ENCODE data around the gene MPP4. TPM values are rescaled to one million over a fixed set of nuclear protein-coding genes. Genes with fewer than 3 reads are reported as not detected.
"Not testable (repeated sequence)": the region's sequence is repeated elsewhere in the genome, so short reads cannot be mapped to it uniquely, and the experiment has no call there.

Gene MPP4
- total and polyA plus RNA-seq, 12 donors = 0.16 to 0.25 (median 0.25) TPM; not detected in 9

GRCh38 chr2:201675454-201675853, 23.0 kb downstream of the MPP4 start:
- intact Hi-C loops (cut with DNase I) = no loop called here
- TF ChIP-seq CTCF (IDR thresholded peaks at IDR 0.05) = no peak
- Histone ChIP-seq H3K27ac (no peak overlapping the region), H3K9me3 (peaks cover 0 to 6% (median 0%) of the 10 kb centered on the region in 11 donors), H3K27me3 (no peaks in the 10 kb centered on the region), H3K4me1 (no peaks in the 10 kb centered on the region), H3K4me3 (no peak overlapping the region), H3K36me3 (no peaks in the 10 kb centered on the region)
- DNase-seq (no peak), ATAC-seq (no peak)
- WGBS, 2 donors = 64 to 90% methylated on average over 4 of the region's 4 CpGs

GRCh38 chr2:201674794-201675193, 23.6 kb downstream of the MPP4 start:
- no peak for TF ChIP-seq CTCF (IDR thresholded peaks at IDR 0.05)
- intact Hi-C loops (cut with DNase I) = no loop called here
- no peak for ATAC-seq

GRCh38 chr2:201674298-201674697, 24.1 kb downstream of the MPP4 start:
- no peak overlapping the region for H3K4me3 ChIP-seq
- H3K9me3 ChIP-seq = peaks cover 0 to 6% (median 0%) of the 10 kb centered on the region in 11 donors
- 45 to 48% methylated on average over 3 of the region's 3 CpGs for WGBS, 2 donors
- intact Hi-C loops (cut with DNase I) = no loop called here
- H3K36me3 ChIP-seq = no peaks in the 10 kb centered on the region
- ATAC-seq (no peak), DNase-seq (no peak)
- no peaks in the 10 kb centered on the region for H3K4me1 ChIP-seq
- H3K27me3 ChIP-seq = no peaks in the 10 kb centered on the region
- H3K27ac ChIP-seq = no peak overlapping the region
- TF ChIP-seq CTCF (IDR thresholded peaks at IDR 0.05) = no peak

More at GRCh38 chr2:201674794-201675193, 23.6 kb downstream of the MPP4 start:
- H3K4me3 ChIP-seq = no peak overlapping the region
- no peaks in the 10 kb centered on the region for H3K4me1 ChIP-seq
- H3K36me3 ChIP-seq = no peaks in the 10 kb centered on the region
- DNase-seq = no peak
- H3K27ac ChIP-seq = no peak overlapping the region
- WGBS, 2 donors = 83 to 89% methylated on average over 3 of the region's 3 CpGs
- no peaks in the 10 kb centered on the region for H3K27me3 ChIP-seq
- peaks cover 0 to 6% (median 0%) of the 10 kb centered on the region in 11 donors for H3K9me3 ChIP-seq

- WGBS, 2 donors = 85 to 98% methylated on average over 2 of the region's 2 CpGs
- peaks cover 0 to 7% (median 0%) of the 10 kb centered on the region in 11 donors for H3K9me3 ChIP-seq
- H3K36me3 ChIP-seq = no peaks in the 10 kb centered on the region
- TF ChIP-seq CTCF (IDR thresholded peaks at IDR 0.05) = no peak
- H3K4me3 ChIP-seq = no peak overlapping the region
- intact Hi-C loops (cut with DNase I) = no loop called here
- H3K4me1 ChIP-seq = no peaks in the 10 kb centered on the region
- no peaks in the 10 kb centered on the region for H3K27me3 ChIP-seq
- ATAC-seq (no peak), DNase-seq (no peak)
- no peak overlapping the region for H3K27ac ChIP-seq
Measured at GRCh38 chr2:201673546-201673945, 24.9 kb downstream of the MPP4 start.

- intact Hi-C loops (cut with DNase I); H3K4me3 ChIP-seq; ATAC-seq; H3K27ac ChIP-seq; H3K9me3 ChIP-seq; H3K4me1 ChIP-seq; DNase-seq; H3K27me3 ChIP-seq; H3K36me3 ChIP-seq: not testable (repeated sequence)
- 49 to 60% methylated on average over 4 of the region's 4 CpGs for WGBS, 2 donors
Measured at GRCh38 chr2:201671205-201671604, 27.2 kb downstream of the MPP4 start.
